ENCODE results near the gene PIGU.

Gene PIGU

DNA sequence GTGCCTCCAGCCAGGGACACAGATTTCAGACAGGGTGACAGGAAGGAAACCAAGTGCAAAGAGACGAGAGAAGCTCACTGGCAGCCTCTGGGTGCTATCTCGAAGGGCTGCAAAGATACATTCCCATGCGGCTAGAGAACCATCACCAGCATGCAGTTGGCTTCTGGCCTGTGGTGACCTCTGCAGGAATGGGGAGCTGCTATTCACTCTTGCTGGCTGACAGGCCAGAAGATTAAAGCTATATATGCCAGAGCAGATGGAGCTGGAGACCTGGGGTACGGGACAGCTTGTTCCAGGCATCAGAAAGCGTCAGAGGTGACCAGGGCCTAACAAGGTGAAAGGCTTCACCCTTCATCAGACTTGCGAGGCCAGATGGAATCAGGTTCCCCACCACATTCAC, 98.4 kb downstream of the PIGU start:
- DNase-seq (ENCODE audit: low spot score), result no peak

DNA sequence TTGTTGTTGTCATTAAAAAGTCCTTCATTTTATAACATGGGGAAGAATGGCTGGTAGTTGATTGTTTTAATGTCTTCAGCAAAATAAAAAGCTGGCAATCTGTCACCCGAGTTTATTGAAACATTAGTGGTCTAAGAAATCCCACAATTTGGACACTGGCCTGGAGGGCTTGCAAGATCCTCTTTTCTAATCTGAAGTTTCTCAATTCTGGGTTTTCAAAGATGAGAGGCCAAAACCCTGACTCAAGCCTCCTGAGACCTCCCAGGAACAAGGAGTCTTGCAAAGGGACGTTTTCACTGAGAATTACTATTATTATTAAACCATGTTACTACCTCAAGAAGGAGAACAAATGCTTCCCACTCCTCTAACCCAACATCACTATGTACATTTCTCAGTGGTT, 98.9 kb downstream of the PIGU start:
- no peak for DNase-seq (ENCODE audit: low spot score)

DNA sequence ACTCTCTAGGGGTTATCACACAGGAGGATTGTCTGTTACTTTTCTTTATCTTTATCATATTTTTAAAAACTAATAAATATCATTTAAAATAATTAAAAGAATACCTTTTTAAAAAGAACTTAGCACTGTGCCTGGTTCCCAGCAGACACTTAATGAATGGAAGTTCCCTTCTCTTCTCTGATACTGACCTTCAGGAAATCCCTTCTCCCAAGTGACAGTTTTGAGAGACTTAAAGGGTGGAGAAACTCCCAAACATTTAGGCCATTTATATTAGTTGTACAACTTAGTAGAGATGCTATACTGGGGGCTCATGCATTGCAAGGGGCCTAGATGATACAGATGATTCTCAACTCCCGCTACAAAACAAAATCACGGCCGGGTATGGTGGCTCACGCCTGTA, 99.8 kb downstream of the PIGU start:
- no peak for DNase-seq (ENCODE audit: low spot score)

DNA sequence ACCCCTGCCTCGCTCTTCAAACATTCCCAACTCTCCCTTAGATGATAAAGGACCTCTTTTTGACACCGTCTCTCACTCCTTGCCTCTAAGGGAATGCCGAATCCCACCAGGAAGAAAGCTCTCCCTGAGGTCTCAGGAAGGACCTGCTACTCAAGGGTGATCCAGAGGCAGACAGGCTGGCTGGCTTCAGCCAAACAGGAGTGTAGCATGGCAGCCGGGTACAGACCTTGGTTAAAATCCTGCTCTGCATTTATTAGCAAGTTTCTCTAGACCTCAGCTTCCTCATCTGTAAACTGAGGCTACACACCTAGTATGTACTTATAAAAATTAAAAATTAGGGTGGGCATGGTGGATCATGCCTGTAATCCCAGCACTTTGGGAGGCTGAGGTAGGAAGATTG, 101.1 kb downstream of the PIGU start:
- no peak for DNase-seq (ENCODE audit: low spot score)

GRCh38 chr20:34575271-34575670, 101.6 kb downstream of the PIGU start:
- DNase-seq (ENCODE audit: low spot score), result no peak

GRCh38 chr20:34574861-34575260, 102.0 kb downstream of the PIGU start:
- no peak for DNase-seq (ENCODE audit: low spot score)

DNA sequence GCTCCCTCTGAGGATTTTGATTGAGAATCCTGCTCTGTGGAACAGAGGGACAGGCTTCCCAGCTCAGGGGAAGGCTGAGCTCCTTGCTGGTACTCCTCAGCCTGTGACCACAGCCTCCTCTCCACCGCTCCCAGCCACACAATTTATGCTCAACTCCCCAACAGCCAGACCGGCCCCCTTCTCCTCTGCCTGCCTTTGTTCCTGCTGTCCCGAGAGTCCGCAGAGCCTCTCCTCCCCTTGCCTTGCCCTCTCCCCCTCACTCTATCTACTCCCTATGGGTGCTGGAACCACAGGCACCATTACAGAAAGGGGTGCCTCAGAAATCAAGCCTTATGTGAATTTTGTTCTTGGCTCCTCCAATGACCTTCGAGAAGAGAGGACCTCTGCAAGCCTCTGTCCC, 102.5 kb downstream of the PIGU start:
- no peak for DNase-seq (ENCODE audit: low spot score)

DNA sequence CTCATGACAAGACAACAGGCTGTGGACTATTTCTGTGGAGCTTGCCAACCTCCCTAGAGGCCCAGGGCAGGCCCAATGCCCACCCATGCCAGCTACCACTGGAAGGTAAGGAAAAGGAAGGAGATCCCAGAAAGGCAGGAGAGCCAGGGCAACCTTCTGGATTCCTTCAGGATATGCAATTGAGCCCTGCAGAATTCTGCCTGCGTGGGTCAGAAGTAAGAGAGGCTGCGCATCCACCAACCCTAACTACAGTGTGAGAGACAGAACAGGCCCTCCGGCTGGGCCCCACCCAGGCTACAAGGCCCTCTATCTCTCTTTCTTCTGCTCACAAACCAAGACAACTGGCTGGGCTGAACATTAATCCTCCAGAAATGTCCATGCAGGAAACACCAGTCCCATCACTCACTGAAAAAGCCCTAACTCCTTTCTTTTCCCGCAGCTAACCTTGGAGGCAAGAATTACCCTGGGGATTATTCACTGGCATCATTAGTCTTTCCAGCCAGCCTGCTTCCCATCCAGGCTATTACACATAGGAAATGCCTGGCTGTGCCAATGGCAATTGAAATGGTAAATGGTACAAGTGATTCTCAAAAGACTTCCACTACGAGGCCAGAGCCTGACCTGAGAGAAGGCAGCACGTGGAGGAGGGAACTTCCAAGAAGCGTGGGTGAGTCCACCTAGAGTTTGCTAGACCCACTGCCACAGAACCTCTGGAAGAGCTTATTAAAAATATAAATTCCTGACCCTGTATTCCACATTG, 103.2 kb downstream of the PIGU start:
- no peak for DNase-seq (ENCODE audit: low spot score)

DNA sequence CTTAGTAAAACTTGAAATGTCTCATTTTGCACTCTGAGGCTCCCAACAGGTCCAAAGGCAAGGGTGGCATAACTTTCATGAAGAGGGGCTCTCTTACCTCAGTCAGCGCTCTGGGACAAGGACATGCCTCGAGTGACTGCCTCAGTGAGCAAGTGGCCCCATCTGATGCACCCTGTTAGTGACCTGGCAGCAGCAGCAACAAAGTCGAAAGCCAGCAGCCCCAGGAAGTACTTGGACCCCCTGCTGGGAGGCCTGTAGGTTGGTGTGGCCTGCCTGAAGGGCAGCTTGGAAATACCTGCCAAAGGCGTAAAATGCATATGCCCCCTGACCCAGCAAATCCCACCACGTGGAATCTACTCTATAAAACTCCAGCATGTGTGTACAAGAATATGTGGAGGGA, 105.1 kb downstream of the PIGU start:
- DNase-seq (ENCODE audit: low spot score), result no peak

- DNase-seq (ENCODE audit: low spot score), result peak; percentile 35
These were observed 106.0 kb downstream of the PIGU start for GRCh38 chr20:34570859-34571306.

- DNase-seq (ENCODE audit: low spot score), result peak; percentile 30
These were observed 107.3 kb downstream of the PIGU start for GRCh38 chr20:34569598-34569997.

- no peak for DNase-seq (ENCODE audit: low spot score)
These were observed 108.7 kb downstream of the PIGU start for GRCh38 chr20:34567892-34568865.

DNA sequence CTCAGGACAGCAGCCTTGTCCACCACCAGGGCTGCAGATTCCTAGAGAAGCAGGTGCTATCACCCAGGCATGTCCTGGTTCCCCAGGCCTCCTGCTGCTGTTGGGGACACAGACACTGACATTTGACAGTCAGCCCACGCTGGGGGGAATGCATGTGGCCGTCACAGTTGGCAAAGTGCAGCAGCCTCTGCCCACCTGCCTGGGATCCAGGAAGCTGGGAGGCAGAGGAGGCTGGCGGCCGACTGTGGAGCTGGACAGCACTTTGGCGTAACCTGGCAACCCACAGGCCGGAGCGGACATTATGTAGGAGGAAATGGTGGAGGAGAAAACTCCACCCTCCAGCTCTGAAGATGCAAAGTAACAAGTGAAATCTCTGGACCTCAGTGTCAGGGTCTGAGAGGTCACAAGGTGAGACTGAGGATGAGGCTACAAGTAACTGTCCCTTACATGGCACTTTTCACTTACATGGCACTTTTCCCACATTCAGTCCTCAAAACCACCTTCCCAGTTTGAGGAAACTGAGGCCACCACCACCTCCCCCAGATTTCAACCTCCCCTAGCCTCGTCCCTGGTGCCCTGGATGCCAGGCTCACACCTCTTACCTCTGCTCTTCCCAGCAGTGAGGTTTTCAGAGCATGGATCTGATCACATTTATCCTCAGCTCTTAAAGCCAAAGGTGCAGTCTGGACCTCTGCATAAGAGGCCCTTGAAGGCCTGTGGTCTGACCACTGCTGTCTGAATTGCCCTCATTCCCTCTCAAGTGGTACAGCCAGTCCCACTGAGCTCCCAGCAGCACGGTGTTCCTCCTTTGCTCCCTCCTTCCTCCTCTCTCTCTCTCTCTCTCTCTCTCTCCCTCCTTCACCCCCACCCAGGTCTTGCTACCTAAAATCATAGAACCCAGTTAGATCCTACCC, 109.7 kb downstream of the PIGU start:
- no peak for DNase-seq (ENCODE audit: low spot score)

- DNase-seq (ENCODE audit: low spot score), result no peak
These were observed 112.1 kb downstream of the PIGU start for GRCh38 chr20:34564833-34565232.

DNA sequence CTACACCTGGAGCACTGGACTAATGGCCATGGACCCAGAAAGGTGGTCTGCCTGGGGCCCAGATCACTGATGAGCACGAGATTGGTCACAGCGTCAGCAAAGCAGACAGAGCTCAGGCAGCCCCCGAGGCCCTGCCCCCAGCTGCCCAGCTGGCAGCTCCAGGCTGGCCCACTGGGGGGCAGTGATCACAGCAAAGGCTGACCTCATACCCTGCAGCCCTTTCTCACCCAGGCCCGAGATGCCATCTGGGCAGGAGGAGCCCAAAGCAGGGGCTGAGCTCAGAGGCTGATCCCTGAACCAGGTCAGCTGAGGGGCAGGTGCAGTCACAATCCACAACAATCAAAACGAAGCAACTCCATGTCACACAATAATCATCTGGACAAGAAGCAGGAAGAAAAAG, 114.3 kb downstream of the PIGU start:
- peak; percentile 20 for DNase-seq (ENCODE audit: low spot score)

- no peak for DNase-seq (ENCODE audit: low spot score)
These were observed 115.2 kb downstream of the PIGU start for GRCh38 chr20:34561661-34562060.

GRCh38 chr20:34560614-34561013, 116.3 kb downstream of the PIGU start:
- DNase-seq (ENCODE audit: low spot score), result no peak

DNA sequence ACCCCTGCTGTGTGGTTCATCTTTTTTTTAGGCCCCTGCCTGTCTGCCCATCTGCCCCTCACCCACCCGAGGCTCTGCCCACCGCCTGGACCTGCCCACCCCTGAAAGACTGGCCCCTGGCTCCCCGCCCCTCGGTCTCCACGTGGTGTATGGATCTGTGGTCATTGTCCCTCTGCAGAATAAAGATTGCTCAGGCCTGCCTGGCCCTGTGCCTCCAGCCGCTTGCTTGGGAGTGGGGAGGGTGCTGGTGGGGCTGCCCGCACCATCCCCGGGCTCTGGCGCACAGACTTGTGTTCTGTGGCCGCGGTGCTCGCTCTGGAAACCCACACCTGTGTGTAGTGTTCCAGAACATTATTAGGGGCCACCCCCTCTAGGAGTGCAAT, 116.8 kb downstream of the PIGU start:
- no peak for DNase-seq (ENCODE audit: low spot score)

DNA sequence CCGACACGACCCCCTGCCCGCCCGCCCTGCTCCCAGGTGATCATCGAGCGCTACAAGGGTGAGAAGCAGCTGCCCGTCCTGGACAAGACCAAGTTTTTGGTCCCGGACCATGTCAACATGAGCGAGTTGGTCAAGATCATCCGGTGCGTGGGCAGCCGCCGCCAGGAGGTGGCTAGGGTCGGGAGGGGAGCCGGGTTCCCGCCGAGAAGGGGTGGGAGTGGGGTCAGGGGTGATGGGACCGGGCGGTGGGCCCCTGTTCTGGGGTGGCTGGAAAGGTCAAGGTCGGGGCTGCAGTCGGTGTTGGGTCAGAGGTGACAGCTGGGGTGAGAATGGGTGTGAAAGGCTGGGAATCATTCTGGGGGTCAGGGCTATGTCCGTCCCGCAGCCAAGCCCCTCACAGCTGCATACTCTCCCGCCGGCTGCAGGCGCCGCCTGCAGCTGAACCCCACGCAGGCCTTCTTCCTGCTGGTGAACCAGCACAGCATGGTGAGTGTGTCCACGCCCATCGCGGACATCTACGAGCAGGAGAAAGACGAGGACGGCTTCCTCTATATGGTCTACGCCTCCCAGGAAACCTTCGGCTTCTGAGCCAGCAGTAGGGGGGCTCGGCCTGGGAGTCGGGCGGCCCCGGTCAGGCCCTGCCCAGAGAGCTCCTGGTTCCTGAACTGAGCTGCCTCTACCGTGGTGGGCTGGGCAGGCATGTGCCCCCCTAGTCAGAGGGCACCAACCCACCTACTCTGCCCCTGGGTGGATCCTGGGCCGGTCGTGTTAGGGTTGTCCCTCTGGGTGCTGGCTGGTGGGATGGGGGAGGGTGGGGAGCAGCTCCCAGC, 117.4 kb downstream of the PIGU start:
- no peak for DNase-seq (ENCODE audit: low spot score)

GRCh38 chr20:34558320-34559218, 118.3 kb downstream of the PIGU start, which contains the start of gene MAP1LC3A:
TSS of gene MAP1LC3A (plus strand) at chr20:34558718. CDS start at chr20:34558869, 151 bp downstream.
- no peak for DNase-seq (ENCODE audit: low spot score)
